ENCODE data around the gene ZBTB37.

Gene ZBTB37

GRCh38 chr1:173903827-173904531 is 35.8 kb downstream of the ZBTB37 start:
- no peaks in the 10 kb centered on the region for H3K79me2 ChIP-seq (ENCODE audit: control insufficient read depth, low read length)
- no peaks in the 10 kb centered on the region for H3K36me3 ChIP-seq (ENCODE audit: control insufficient read depth, low read length)
- no peak for TF ChIP-seq EZH2phosphoT487 (IDR thresholded peaks at IDR 0.05; ENCODE audit: borderline replicate concordance, low read length)
- TF ChIP-seq, protein P1, sequence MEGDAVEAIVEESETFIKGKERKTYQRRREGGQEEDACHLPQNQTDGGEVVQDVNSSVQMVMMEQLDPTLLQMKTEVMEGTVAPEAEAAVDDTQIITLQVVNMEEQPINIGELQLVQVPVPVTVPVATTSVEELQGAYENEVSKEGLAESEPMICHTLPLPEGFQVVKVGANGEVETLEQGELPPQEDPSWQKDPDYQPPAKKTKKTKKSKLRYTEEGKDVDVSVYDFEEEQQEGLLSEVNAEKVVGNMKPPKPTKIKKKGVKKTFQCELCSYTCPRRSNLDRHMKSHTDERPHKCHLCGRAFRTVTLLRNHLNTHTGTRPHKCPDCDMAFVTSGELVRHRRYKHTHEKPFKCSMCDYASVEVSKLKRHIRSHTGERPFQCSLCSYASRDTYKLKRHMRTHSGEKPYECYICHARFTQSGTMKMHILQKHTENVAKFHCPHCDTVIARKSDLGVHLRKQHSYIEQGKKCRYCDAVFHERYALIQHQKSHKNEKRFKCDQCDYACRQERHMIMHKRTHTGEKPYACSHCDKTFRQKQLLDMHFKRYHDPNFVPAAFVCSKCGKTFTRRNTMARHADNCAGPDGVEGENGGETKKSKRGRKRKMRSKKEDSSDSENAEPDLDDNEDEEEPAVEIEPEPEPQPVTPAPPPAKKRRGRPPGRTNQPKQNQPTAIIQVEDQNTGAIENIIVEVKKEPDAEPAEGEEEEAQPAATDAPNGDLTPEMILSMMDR (IDR thresholded peaks at IDR 0.05; ENCODE audit: low read depth, low read length, poor library complexity, severe bottlenecking): no peak

DNA sequence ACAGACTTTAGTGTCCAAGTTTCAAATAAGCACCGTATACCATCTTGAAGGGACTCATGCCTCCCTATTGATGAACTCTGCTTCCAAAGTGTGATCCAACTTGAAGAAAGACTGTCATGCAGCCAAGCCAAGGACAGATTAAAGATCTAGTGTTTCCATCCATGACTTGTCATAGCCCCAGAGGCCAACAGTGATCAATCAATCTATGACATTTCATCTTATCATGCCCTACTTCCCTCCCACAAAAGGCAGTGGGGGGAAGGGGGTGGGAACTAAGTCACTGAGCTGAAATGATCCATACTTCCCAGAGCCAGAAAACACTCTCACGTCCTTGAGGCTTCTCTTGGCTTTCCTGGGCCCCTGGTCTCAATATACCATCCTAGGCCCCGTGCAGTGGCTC is 44.9 kb downstream of the ZBTB37 start:
- no peak overlapping the region for H3K4me3 ChIP-seq (ENCODE audit: low read length)
- no peaks in the 10 kb centered on the region for H4K20me1 ChIP-seq (ENCODE audit: control insufficient read depth, insufficient read depth, low read depth, low read length)
- H3F3A ChIP-seq (ENCODE audit: control insufficient read depth, insufficient read depth): no peaks in the 10 kb centered on the region
- H3K27ac ChIP-seq (ENCODE audit: low read depth, low read length): no peak overlapping the region
- H3K36me3 ChIP-seq (ENCODE audit: control insufficient read depth, low read length): no peaks in the 10 kb centered on the region
- H3K79me2 ChIP-seq (ENCODE audit: control insufficient read depth, low read length): no peaks in the 10 kb centered on the region
- H3K9me2 ChIP-seq (replicated peaks; ENCODE audit: control insufficient read depth, low read length): no peaks in the 10 kb centered on the region
- no peaks in the 10 kb centered on the region for H3K9me3 ChIP-seq (ENCODE audit: control insufficient read depth, insufficient read depth, low read length)
- TF ChIP-seq EZH2phosphoT487 (IDR thresholded peaks at IDR 0.05; ENCODE audit: borderline replicate concordance, low read length): no peak
- TF ChIP-seq, protein P1 (IDR thresholded peaks at IDR 0.05; ENCODE audit: low read depth, low read length, poor library complexity, severe bottlenecking): no peak
- no peaks in the 10 kb centered on the region for H3K4me1 ChIP-seq (ENCODE audit: control insufficient read depth, low read length)
- H3K4me2 ChIP-seq (ENCODE audit: low read length): no peak overlapping the region
- H3K27me3 ChIP-seq (ENCODE audit: control insufficient read depth, low read length): no peaks in the 10 kb centered on the region

More at GRCh38 chr1:173903827-173904531, 35.8 kb downstream of the ZBTB37 start:
- Histone ChIP-seq H3K4me2 (ENCODE audit: low read length) (no peak overlapping the region), H3K9me3 (ENCODE audit: control insufficient read depth, insufficient read depth, low read length) (no peaks in the 10 kb centered on the region), H4K20me1 (ENCODE audit: control insufficient read depth, insufficient read depth, low read depth, low read length) (no peaks in the 10 kb centered on the region), H3F3A (ENCODE audit: control insufficient read depth, insufficient read depth) (no peaks in the 10 kb centered on the region), H3K9me2 (replicated peaks; ENCODE audit: control insufficient read depth, low read length) (no peaks in the 10 kb centered on the region), H3K27ac (ENCODE audit: low read depth, low read length) (no peak overlapping the region), H3K4me3 (ENCODE audit: low read length) (no peak overlapping the region), H3K27me3 (ENCODE audit: control insufficient read depth, low read length) (no peaks in the 10 kb centered on the region), H3K4me1 (ENCODE audit: control insufficient read depth, low read length) (peaks cover 12% of the 10 kb centered on the region)

DNA sequence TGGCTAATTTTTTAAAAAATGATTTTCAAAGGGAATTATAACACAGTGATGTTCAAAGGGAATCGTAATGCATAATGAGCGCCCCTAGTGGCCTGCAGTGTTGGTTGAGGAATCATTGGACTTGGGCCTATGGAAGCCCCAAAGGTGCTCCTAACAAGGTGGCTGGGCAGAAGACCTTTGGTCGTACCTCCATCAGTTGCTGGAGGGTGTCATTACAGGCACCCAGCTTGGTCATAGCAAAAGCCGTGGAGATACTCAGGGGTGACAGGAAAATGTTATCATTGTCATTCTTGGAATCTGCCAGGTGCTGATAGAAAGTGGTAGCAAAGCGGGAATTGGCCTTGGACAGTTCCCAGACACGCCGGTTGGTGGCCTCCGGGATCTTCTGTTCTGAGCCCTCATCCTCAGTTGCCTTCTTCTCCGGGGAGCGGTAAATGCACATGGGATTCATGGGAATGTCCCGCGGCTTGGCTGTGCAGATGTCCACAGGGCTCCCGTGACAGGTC is 46.2 kb downstream of the ZBTB37 start:
- Histone ChIP-seq H3K27ac (ENCODE audit: low read depth, low read length) (no peak overlapping the region), H3K4me1 (ENCODE audit: control insufficient read depth, low read length) (no peaks in the 10 kb centered on the region), H3F3A (ENCODE audit: control insufficient read depth, insufficient read depth) (no peaks in the 10 kb centered on the region), H3K9me3 (ENCODE audit: control insufficient read depth, insufficient read depth, low read length) (no peaks in the 10 kb centered on the region), H3K4me2 (ENCODE audit: low read length) (no peak overlapping the region), H3K9me2 (replicated peaks; ENCODE audit: control insufficient read depth, low read length) (no peaks in the 10 kb centered on the region), H3K36me3 (ENCODE audit: control insufficient read depth, low read length) (no peaks in the 10 kb centered on the region), H3K27me3 (ENCODE audit: control insufficient read depth, low read length) (no peaks in the 10 kb centered on the region), H3K4me3 (ENCODE audit: low read length) (no peak overlapping the region), H4K20me1 (ENCODE audit: control insufficient read depth, insufficient read depth, low read depth, low read length) (no peaks in the 10 kb centered on the region), H3K79me2 (ENCODE audit: control insufficient read depth, low read length) (no peaks in the 10 kb centered on the region)
- TF ChIP-seq EZH2phosphoT487 (IDR thresholded peaks at IDR 0.05; ENCODE audit: borderline replicate concordance, low read length): no peak
- TF ChIP-seq, protein P1 (IDR thresholded peaks at IDR 0.05; ENCODE audit: low read depth, low read length, poor library complexity, severe bottlenecking): peak; percentile 92
